Midbrain (tissue), 1 donor: Measurements from ENCODE around the gene TIAL1.
"Not testable (repeated sequence)": the region's sequence is repeated elsewhere in the genome, so short reads cannot be mapped to it uniquely, and the experiment has no call there.

Experiments used
- DNase-seq: peaks from one replicate; lab custom pipeline; 2025; lab: John Stamatoyannopoulos, UW

The TIAL1 gene

GRCh38 chr10:119528663-119529237 lies 68.0 kb downstream of the TIAL1 start:
- DNase-seq, result not testable (repeated sequence)

- DNase-seq, result no peak
Measured at GRCh38 chr10:119526621-119527592, 69.9 kb downstream of the TIAL1 start.

DNA sequence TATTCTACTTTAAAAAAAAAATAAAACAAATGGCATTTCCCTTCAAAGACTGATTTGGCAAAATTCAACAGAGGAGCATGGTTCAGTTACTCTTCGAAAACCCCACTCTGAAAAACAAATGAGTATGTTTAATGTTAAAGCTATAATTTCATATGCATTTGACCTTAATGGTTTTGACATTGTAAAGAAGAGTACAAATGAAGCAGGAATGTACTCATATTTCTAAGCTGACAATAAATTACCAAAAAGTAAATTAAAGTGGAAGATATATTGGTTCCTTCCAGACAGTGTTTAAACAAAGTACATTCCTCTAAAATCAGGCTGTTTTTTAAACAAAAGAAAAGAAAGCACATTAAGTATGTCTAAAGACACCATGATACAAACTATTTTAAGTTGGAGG lies 70.6 kb downstream of the TIAL1 start:
- DNase-seq, result no peak

DNA sequence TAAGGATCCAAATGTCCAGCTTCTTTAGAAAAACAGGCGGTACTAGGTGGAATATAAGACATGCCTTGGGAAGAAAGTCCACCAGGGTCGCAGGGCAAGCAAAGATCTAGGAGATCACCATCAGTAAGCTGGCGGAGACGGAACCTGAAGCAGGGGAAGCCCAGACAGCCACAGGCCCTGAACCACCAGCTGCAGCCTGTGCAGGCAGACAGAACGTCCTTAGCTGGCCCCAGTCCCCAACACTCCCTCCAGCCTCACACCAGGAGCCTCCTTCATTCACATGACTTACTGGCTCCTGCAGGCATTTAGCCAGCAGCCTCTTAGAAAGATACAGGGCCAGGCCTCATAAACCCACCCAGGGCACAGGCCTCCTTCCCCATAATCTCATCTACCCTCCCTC lies 71.6 kb downstream of the TIAL1 start:
- DNase-seq, result no peak

GRCh38 chr10:119524720-119525070 lies 72.1 kb downstream of the TIAL1 start:
- DNase-seq, result no peak

DNA sequence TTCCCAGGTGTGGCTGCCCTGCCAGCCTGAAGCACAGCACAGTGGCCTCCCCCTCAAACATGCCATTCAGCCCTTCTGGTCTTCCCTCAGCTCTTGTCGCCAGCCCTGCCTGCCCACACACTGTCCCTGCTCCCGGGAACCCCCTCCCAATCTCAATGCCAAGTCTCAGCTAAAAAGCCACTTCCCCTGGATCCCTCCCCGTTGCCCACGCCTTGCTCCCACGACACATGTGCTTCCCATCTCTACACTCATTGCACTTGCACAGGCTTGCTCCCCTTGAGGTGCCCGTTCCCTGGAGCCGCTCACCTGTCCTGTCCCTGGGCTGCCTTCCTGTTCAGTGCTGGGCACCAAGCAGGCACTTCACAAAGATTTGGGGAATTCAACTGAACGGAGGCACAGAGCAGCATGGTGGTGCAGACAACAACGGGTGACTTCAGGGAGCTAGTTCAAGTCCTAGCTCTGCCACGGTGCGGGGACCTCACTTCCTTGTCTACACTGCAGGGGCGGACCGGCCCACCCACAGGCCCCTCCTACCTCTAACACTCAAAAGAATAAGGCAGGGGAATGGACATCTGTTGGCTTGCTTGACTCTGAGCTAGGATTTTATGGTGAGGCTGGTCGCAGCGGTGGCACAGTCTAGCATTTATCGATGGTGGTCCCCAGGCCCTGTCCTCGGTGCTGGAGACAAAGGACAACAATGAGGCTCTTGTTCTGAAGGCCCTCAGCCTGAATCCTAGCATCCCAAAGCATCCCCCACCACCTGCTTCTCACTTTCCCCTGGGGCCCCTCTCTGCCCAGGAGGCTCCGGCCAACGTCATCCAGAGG lies 72.7 kb downstream of the TIAL1 start:
- DNase-seq, result no peak
